NCI-H146 treated with DMSO at 0.1 percent for 48 hours (cell line): ENCODE data around the gene STEAP1.
"Not testable (repeated sequence)": the region's sequence is repeated elsewhere in the genome, so short reads cannot be mapped to it uniquely, and the experiment has no call there.

Experiments used
- DNase-seq: peaks from one replicate; lab custom pipeline; 2025; ENCODE audit not compliant: unreplicated experiment; lab: John Stamatoyannopoulos, UW

STEAP1 gene

DNA sequence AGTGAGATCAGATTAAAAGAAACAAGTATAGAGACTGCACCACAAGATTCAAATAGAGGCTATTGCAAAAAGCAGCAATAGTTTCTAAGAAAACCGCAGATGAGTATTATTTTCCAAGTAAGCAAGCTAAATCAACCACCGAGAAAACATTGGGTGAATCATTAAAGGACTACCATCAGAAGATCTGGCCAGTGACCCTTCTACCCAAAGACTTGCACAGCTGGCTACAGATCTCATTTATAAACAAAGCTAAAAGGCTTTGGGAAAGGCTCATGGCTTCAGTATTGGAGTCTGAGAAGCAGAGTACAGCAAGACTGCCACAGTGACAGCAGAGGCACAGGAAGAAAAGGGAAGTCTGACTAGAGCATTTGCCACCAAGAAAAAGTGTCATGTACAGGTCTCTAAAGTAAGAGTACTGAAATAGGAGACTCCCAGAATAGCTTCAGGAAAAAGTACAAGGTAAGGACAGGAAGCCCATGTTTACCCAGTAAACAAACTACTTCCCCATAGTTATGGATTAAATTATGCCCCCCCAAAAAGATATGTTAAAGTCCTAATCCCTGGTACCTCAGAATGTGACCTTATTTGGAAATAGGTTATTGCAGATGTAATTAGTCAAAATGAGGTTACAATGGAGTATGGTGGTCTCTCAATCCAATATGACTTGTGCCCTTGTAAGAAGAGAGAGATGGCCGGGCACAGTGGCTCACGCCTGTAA, 19.0 kb downstream of the STEAP1 start:
- no peak for DNase-seq

DNA sequence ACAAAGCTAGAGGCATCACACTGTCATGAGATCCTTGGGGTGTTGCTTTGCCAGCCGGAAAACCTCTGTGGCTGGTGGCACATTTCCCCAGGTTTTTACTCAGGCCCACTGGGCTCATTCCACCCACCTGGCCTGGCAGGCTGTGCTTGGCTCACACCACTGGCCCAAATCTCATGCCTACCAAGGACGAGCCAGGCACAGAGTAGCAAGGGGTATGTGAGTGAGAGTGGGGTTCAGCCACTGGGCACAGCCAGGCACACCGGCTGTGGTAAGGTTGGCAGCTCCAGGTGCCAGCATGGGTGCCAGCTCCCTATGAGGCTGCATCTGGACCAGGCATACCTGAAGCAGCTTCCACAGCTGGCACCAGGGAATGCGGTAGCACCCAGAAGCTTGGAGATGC, 21.4 kb downstream of the STEAP1 start:
- no peak for DNase-seq

DNA sequence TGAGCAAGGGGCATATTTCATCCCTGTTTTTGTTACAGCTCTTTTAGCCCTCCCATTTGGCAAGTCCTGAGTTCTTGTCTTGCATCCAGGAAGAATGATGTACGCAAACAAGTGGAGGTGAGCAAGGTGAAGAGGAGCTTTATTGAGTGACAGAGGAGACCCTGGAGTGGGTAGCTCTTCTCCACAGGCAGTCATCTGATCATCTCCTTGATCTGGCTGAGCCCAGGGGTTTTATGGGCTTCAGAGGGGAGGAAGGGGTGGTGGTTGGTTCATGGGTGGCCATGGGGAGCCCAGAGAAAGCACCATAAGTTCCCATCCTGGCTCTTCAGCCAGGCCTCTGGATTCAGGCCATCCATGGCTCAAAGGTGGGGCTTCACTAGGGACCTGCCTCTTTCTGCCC, 21.9 kb downstream of the STEAP1 start:
- DNase-seq, result no peak

DNA sequence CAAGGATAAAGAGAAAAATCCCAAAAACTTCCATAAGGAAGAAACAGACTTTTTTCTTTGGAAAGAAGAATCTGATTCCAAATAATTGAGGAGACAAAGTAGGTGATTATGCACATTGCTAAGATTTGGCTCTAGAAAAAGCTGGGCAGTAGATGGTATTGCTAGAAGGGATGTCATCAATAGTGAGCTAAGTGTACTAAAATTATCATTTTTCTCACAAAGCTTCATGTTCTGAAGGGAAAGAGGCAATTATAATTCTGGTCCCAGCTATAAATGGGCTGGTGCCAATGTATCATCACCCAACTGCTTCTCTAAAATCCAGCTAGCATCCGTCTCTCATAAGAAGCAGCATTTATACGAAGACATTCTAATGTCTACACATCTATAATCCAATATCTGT, 23.9 kb downstream of the STEAP1 start:
- DNase-seq, result no peak

DNA sequence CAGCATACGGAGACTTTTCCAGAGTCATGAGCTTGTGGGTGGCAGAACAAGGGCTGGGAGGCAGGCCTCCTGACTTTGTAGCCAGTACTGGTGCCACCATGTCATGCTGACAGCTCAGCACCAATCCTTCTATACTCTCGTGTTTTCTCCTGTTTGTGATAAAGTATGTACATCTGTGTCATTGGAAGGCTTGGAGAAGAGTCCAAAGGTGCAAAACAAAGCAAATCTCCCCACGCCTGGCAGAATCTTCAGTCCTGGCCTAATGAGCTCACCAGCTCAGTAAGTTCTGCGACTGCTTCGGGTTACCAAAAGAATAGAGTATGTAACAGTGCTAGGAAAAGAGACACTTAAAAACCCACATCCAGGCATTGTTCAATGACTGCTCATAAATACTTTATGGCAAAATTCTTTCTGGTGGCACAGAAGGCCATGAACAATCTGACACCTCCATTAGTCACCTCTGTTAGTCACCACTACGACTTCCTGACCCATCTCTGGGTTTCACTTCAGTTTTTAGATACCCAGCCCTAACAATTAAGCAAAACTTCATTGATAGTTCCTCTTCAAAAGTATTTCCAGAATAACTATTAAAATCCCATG, 24.5 kb downstream of the STEAP1 start:
- no peak for DNase-seq

DNA sequence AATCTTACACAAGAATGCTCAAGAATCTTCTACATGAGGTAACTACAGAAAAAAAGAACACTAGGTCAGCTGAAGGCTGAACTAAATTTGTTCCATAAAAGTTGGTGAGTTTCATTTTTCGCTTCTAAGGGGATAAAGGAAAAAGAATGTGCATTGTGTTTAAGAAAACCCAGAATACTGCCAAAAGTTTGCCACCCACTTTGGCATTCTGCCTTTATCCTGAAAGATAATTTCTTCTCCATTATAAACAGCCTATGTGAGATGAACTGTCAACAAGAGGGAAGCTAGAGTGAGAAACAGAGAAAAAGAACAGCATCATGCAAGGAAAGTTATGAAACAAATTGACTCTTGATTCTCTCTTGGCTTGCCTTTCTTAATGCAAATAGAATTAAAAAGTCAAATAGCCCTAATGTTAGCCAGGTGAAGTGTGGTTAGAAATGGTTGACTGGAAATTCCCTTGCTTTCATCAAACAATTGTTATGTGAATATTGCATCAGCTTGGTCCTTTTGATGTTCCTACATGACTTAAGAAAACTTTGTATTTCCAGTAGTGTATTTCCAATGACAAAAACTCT, 25.8 kb downstream of the STEAP1 start:
- no peak for DNase-seq

DNA sequence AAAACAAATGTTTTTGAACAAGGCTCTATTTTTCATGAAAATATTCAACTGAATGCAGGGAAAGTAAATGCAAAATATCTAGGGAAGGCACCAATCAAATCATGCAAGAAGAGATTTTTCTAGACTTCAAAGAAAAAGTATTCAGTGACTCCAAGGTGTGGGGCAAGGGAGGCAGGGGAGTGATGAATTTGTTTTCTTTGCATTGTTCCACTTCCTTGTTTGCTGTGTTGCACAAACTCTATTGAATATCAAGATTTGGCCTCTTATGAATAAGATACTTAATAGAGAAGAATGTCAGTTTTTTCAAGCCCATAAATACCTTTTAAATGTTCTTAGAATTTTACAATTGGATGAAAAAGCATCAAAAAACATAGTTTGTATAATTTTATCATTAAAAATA, 26.4 kb downstream of the STEAP1 start:
- no peak for DNase-seq

DNA sequence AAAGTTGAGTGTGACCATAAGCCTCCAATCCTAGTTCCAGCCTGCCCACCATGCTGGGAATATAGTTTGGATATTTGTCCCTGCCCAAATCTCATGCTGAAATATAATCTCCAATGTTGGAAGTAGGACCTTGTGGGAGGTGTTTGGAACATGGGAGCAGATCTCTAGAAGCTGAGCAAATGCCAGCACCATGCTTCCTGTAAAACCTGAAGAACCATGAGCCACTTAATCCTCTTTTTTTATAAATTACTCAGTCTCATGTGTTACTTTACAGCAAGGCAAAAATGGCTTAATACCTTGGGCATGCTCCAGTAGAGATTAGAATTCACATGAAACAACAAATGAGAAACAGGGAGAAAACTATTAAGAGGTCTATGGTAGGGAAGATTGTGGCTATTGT, 27.2 kb downstream of the STEAP1 start:
- no peak for DNase-seq

DNA sequence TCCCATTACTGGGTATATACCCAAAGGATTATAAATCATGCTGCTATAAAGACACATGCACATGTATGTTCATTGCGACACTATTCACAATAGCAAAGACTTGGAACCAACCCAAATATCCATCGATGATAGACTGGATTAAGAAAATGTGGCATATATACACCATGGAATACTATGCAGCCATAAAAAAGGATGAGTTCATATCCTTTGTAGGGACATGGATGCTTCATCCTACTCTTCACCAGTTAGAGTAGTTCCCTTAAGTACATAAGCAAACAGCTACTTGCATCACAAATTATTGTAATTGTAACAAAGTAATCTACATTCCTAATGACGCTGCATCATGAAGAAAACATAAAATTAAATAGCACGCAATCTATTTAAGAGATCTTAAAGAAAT, 32.0 kb downstream of the STEAP1 start:
- DNase-seq, result not testable (repeated sequence)

DNA sequence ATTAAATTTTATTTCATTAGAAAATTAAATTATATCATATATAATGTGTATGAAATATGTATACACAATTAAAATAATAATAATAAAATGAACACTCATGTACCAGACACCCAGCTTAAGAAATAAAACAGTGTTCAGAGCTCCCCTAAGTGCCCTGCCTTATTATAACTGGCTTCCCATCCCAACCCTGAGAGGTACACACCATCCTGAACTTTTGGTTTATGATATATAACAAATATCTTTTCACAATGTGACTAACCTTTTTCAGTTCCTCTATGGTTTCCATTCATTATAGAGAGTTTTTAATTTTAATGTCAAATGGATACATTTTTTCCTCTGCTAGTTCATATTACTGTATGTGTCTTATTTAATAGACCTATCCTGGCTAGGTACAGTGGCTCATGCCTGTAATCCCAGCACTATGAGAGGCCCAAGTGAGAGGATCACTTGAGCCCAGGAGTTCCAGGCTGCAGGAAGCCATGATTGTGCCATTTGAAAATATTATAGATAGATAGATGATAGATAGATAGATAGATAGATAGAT, 33.3 kb downstream of the STEAP1 start:
- no peak for DNase-seq

DNA sequence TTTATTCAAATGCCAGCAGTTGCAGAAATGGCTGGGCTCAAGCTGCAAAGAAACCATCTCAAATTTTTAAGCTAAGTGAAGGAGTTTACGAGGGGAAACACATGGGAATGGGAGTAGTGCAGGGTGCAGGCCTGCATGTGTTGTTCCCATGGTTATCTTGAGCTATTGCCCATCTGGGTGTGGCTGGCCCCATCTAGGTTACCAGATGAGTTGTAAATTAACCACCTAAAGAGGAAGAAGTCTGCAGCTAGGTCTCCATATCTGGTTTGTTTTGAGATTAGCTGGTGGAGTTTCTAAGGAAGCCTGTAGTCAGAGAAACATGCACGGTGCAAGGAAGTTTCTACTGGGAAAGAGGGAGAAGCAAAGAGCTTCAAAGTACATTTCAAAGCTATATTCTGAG, 34.0 kb downstream of the STEAP1 start:
- DNase-seq, result no peak

DNA sequence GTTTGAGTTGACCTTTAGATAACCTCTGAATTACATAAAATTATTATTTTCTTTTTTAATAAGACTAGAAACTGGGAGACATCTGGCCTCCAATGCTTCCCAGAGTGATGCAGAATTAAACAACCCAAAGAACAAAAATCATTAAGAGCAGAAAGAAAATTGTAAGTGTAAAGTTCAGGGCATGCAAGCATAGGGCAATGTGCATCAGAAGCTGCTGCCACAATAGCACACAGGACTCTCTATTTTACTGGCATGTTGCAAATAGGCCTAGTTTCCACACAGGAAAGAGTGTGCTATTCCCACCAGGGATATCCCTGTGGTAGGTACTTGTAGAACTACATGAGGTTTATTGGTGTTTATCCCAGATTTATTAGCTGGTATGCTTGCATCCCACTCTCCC, 36.7 kb downstream of the STEAP1 start:
- DNase-seq, result no peak

DNA sequence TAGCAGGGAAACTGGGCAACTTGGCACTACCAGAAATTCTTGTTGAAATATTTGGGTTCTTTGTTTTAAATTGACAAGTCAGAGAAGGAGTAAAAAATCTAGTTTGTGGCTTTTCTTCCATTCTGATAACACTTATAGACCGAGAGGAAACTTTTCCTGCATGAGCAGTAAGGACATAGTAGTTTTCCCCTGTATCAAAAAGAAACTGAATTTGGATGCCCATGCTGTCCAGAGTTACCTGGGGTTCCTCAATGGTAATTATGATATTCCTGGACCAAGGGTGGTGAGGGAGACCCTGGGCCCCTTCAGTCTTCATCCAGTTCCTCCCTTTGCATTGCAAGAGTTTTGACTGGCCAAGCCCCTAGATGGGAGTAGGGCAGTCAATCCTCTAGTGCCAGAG, 37.4 kb downstream of the STEAP1 start:
- DNase-seq, result no peak

DNA sequence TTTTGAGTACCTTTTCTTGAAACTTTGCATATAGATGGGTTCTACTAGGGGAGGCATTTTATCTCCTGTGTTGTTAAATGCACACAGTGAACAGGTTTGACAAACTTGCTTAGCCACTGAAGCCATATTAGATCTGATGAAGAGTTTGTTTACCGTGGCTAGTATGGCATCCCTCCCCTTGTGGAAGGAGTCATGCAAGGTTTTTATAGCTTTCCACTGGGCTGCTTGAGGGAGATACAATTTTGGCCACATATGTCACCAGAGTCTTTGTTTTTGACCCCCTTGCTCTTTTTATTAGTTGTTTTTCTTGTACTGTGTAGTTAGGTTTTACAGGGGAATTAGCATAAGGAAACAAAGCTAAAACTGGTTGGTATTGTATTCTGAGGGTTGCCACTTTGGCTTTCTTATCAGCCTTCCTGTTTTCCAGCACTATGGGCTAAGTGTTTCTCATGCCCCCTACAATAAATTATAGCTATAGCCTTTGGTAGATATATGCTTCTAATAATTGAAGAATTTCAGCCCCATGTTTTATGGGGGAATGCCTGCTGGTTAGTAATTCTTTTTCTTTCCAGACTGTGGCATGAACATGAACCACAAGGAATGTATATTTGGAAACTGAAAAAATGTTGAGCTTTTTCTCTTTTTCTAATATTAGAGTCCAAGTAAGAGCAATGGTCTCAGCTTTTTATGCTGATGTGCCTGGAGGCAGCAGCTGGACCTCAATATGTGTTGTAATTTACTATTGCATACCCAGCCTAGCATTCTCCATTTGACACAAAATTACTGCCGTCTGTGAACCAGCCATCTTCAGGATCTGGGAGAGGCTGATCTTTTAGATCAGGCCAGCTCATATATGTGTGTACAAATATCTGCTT, 38.8 kb downstream of the STEAP1 start:
- DNase-seq, result no peak

DNA sequence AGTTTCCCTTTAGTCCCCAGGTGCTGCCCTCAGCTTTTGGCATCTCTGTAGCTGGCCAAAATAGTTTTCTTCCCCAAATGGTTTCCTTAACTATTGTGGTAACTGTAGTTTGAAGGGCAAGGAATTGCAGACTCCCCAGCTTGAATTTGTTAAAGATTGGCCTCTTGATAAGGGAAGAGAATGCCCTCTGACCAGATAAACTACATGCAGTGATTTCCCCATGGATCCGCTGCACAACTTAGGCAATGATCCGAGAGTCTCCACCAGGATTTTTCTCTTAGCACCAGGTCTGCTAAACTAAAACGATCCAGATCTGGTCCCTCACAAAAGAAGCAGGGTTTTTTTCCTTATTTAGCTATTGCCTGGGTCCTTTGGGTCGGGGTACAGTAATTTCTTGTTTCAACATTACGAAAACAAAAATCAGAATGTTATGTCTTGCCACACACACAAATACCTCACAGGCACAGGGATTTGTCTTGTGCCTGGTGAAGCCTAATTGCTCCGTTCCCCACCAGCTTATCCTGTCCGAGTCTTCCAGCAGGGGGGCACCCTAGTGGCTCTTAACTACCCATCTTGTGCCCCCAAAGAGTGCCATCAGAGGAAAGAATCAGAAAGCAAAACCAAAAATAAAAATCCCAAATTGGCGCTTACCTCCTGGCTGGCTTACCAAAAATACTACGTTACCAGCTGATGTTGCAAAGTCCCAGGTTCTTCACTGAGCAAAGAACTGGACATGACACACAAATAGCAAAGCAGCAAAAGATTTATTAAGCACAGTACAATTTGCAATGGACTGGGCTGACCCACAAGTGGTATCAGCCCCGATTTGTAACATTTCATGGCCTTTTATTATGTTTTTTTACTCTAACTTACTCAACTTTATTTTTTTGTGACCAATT, 40.9 kb downstream of the STEAP1 start:
- DNase-seq, result no peak

DNA sequence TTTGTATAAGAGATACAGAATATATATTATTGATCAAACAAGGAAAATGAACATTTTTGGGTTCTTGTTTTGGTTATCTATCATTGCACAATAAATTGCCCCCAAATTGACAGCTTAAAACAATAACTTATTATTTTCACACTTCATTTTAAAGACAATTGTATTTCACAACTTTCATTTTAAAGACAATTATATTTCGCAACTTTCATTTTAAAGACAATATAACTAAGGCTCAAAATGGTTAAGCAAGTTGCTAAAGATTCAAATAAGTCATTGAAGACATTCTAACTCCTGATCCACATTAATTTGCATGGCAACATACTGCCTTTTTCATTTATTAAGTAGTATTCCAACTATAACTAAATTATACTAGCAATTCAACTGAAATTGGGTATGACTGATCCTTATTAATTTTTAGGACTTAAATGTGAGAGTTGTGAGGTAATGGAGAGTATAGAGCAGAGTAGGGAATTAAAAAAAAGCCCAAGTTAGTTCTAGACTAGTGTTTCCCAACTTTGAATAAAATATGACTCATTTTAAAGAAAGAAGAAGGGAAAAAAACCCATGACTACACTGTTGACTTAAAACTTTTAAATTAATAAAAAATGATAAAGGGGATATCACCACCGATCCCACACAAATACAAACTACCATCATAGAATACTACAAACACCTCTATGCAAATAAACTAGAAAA, 47.4 kb downstream of the STEAP1 start:
- no peak for DNase-seq

DNA sequence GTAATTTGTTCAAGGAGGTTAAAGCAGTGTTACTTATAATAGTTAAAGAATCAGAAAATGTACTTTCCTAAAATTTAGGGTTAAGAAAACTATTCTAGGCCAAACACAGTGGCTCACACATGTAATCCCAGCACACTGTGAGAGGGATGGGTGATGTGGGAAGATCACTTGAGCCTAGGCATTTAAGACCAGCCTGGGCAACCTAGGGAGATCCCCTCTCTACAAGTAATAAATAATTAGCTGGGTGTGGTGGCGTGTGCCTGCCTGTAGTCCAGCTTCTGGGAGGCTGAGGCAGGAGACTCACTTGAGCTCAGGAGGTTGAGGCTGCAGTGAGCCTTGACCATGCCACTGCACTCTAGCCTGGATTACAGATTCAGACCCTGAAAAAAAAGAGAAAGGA, 53.7 kb downstream of the STEAP1 start:
- DNase-seq, result no peak

DNA sequence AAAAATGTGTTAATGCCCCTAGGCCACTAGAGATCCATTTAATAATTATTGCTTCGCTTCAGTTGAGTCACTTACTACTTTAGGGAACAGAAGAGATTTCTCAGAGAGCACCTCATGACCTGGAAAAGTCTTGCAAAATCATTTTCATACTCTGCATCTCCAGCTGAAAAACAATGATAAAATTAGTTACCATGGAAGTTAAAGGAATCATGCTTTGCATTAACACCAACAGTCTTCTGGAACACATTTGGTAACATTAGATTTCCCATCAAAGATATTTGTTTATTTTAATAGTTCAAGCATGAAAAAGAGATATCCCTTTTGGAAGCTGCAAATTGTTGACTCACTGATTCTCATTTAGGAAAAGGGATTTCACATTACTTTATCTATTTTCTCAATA, 55.5 kb downstream of the STEAP1 start:
- no peak for DNase-seq

DNA sequence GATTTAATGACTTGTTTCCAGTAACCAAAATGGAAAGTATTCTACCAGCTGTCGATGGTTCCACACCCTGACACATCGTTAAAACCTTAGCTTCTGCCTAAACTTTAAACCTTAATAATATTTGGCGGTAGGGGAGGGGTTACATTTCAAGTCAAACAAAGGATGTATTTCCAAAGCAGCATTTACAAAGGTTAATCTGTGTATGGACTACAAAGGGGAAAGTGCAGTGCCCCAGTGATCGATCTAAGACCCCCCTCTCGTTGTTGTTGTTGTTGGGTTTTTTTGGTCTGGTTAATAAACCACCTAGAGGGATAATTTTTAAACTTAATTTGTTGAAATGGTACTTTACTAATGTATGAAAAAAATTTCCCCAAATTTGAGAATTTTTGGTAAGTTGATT, 56.2 kb downstream of the STEAP1 start:
- DNase-seq, result no peak

DNA sequence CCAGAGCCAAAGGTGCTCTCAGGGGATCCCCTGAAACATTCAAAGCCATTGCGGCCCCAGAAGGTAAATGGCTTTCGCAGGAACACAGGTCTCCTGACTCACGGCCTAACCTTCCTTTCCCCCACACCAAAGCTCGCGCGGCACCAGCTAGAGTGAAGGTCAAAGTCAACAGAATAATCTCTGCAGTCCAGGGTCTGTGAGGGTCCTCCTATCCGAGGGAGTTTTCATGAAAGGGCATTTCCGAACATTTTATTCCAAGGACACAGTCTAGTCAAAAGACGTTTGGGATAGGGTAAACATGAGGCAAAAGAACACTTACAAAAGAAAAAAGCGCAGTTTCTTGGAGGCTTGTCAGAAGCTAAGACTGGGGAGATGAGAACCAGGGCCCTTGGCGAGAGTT, 56.7 kb downstream of the STEAP1 start:
- no peak for DNase-seq
